Endometrium (tissue), 2 donors: ENCODE data around the gene FKBP1A.
"Not testable (repeated sequence)": the region's sequence is repeated elsewhere in the genome, so short reads cannot be mapped to it uniquely, and the experiment has no call there.

Source experiments
- FAIRE-seq: peaks from 2 replicates; lab custom pipeline; 2012; peaks lifted over from hg19 to GRCh38; lab: Jason Lieb, UNC
- donor health status: control.
- donor health status: control.

The FKBP1A gene

DNA sequence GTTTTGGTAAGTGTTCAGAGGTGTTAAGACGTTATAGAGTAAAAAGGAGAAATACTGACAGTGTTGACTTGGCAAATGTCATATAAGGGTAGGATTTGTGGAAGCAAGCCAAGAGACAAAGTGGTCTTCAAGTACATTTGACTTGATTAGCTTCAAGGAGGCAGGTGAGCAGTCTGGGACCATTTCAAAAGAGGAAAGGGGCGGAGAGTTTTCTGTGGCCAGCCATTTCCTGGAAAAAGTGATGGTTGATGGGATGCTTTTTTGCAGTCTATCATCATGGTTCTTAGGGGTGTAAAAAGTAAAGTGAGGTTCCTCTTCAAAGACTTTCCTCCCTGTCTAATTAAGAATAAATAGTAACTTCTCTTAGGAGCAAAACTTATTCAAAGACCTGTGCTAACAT is 28.7 kb downstream of the FKBP1A start:
- FAIRE-seq, result no peak

DNA sequence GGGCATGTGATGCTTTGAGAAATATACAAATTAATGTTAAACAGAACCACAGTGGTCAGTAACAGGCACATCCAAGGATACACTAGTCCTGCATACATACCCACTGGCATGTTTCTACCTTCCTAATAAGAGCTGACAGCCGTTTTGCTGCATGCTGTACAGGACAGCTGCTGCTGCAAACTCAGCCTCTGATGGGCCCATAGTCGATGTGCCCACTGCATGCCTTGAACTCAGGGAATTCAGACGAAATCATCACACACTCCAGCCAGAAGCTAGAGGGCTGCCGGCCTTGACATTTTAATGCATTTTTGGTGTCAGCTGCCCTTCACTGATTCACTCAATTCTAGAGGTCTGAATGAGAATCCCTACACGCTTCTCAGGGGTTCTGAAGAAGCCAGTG is 29.3 kb downstream of the FKBP1A start:
- no peak for FAIRE-seq

DNA sequence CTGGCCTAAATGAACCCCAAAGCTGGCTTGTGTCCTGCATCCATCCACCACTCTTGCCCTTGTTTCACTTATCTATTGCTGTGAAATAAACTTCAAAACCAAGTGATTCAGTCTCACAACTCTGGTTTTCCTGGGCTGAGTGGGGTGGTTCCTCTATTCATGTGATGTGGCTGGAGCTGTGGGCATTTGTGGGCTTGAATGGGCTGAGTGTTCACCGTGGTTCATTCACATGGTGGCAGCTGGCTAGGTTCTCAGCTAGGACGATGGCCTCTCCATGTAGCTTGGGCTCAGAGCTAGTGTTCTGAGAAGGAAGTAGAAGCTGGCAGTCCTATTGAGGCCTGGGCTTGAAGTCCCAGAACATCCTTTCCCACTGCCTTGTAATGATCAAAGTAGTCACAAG is 30.4 kb downstream of the FKBP1A start:
- FAIRE-seq, result no peak

DNA sequence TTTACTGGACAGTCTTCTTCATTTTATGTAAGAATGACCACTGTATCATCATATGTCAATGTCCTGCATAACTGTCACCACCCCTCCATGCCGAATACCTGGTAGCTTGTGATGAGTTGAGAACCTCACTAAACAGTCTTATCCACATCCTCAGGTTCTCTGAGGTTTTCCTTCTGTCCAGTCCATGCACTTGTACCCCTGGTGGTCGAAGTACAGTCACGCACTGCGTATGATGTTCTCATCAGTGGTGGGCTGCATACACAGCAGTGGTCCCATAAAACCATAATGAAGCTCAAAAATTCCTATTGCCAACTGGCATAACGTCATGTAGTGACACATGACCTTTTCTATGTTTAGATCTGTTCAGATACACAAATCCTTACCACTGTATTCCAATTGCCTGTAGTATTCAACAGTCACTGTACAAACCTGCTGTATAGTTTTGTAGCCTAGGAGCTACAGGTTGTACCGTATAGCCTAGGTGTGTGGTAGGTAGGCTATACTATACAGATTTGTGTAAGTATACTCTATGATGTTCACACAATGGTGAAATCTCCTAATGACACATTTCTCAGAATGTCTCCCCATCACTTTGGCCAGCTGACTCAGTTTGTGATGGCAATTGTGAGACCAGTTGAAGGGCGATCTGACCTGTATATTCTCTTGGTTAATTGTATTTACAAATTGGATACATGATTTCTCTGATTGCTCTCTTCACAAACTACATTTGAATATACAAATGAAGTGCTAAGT is 32.6 kb downstream of the FKBP1A start:
- FAIRE-seq, result no peak

DNA sequence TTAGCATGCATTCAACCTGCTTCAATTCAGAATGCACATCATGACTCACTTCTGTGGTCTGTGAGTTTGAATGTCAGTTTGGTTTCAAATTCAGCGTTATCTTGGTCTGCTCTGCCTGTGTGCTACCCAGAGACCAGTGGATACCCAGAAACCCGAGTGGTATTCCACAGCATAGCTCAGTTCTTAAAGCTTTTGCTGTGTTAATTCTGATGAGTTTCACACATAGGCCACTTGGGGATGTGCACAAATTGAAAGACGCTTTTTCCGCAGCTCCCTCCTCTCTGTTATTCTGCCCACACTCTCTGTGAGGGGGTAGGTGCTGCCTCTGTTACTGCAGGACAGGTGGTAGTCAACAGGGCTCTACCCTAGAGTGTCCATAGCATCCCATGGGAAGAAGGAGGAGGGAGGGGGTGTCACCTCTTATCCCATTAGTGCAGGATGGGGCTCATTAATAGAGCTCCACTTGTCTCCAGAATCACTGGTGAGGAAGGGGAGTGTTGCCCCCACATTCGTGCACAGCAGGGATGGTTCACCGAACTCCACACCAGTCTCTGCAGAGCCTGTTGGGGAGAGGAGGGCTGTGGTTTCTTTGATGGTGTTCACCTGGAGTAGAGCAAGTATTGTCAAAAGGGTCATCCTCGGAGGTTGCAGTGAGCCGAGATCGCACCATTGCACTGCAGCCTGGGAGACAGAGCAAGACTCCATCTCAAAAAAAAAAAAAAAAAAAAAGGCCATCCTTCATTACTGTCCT is 34.8 kb downstream of the FKBP1A start:
- no peak for FAIRE-seq

DNA sequence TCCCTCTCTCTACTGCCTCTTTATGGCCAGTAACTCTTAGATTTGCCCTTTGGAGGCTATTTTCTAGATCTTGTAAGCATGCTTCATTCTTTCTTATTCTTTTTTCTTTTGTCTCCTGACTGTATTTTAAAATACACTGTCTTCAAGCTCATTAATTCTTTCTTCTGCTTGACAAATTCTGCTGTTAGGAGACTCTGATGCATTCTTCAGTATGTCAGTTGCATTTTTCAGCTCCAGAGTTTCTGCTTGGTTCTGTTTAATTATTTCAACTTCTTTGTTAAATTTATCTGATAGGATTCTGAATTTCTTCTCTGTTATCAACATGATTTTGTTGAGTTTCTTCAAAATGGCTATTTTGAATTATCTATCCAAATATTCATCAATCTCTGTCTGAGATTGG is 38.9 kb downstream of the FKBP1A start:
- no peak for FAIRE-seq

DNA sequence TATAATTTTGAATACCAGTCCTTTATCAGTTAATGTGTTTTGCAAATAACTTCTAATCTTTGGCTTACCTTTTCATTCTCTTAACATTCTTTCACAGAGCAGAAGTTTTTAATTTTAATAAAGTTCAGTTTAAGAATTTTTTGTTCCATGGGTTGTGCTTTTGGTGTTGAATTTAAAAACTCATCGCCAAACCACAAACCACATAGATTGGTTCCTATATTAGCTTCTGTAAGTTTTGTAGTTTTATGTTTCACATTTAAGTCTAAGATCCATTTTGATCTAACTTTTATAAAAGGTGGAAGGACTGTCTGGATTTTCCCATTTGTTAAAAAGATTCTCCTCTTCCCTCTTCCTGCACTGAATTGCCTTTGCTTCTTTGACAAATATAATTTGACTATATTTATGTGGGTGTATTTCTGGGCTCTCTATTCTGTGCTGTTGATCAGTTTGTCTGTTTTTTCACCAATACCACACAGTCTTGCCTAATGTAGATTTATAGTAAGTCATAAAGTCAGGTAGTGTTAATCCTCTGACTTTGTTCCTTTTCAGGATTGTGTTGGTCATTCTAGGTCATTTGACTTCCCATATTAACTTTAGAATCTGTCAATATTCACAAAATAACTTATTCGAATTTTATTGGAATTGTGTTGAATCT is 46.4 kb downstream of the FKBP1A start:
- FAIRE-seq, result no peak

DNA sequence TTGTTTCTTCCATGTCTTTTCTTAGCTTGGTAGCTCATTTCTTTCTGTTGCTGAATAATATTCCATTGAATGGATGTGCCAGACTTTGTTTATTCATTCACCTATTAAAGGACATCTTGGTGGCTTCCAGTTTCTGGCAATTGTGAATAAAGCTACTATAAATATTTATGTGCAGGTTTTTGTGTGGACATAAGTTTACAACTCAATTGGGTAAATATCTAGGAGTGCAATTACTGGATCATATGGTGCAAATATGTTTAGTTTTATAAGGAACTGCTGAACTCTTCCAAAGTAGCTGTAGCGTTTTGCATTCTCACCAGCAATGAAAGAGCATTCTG is 47.1 kb downstream of the FKBP1A start:
- FAIRE-seq, result no peak

DNA sequence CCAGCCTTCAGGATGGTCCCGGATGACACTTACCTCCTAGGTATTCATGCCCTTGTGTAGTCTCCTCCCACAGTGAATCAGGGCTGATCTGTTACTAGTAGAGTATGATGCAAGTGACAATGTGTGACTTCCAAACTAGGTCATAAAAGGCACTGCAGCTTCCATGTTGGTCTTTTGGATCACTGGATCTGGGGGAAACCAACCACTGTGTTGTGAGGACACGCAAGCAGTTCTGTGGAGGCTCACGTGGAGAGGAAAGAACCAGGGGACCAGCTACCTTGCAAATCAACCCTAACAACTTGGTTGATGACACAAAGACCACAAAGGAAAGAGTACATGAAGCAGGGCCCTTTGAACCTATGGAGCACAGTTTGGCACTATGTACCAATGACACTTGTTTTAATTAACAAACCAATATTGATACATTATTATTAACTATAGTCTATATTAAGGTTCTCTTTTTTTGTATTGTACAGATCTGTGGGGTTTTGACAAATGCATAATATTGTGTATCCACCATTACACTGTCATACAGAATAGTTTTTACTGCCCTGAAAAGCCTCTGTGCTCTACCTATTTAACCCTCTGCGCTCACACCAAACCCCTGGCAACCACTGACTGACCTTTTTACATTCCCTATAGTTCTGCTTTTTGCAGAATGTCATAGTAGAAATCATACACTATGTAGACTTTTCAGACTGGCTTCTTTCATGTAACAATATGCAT is 47.7 kb downstream of the FKBP1A start:
- no peak for FAIRE-seq

DNA sequence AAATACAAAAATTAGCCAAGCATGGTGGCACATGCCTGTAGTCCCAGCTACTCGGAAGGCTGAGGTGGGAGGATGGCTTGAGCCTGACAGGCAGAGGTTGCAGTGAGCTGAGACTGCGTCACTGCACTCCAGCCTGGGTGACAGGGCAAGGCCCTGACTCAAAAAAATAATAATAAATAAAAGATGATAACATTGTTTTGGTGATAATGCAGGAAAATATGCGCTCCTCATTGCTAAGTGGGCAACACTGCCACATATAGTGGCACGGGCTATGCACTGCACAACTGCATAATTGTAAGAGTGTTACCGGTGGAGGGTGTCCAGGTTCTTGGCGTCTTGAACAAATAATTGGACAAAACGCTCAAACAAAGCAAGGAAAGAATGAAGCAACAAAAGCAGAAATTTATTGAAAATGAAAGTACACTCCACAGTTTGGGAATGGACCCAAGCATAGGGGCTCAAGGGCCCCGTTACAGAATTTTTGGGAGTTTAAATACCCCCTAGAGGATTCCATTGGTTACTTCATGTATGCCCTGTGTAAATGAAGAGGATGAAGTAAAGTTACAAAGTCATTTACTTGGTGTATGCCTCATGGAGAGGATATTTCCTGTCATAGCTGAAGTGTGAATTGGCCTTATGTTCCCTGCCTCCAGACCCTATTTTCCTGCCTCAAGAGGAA is 49.3 kb downstream of the FKBP1A start:
- FAIRE-seq, result not testable (repeated sequence)

DNA sequence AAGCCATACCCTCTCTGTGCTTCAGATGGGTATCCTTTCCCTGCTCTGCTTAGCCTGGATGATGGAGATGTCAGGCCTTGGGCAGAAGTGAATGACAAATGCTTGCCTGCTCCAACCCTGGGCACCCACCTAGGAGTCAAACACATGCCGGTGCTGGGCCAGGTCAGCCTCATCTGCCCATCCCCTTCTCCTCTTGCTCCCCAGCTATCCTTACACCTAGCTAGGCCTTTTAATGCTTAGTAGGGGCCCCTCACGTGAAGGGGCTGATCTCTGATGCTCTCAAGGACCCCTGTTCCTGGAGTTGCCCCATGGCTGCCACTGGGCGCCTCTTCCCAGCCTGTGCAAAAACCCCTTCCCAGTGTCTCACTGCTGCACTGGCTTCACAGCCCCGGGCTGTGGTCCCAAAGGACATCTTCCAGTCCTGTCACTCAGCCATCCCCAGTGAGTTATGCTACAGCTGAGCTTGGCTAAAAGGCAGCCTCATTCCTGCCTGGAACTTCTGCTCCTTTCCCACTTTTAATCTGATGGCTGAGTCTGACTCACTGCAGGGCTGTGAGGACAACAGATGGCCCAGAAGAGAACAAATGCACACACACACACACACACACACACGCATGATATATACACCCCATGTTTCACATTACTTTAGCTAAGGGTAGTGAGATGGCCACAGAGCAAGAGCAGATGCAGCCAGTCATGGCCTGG is 51.1 kb downstream of the FKBP1A start:
- no peak for FAIRE-seq

DNA sequence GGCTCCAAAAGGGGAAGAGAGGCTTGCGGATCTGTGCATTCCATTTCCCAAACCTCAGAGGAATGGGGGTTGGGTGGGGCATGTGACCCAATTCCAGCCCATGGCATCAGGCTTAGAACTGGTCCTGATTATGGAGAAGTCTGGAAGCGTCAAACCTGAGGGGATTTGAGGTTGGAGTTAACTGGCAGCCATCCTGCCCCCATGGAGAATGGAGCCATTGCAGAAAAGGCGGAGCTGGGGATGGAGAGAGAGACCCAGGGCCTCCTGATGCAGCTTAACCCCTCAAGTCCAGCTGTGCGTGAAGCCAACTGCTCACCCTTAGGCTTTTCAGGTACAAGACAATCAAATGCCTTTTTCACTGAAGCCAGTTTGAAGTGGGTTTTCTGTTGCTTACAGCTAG is 54.1 kb downstream of the FKBP1A start:
- FAIRE-seq, result no peak

DNA sequence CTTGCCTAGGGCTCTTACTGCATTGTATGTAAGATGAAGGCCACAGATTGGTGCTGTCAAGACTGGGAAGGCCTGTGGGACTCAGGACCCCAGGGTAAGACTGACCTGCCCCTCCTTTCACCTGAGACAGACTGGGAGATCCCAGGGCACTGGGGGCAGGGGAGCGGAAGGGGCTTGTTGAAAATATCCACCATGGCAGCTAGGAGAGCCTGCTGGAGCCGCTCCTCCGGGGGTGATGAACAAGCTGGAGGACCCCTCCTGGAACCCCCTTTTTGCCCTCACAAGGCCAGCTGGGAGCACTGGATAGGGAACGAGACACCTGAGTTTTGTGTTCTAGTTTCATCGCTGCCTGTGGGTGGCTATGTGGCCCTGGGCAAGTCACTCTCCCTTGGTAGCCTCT is 54.8 kb downstream of the FKBP1A start:
- no peak for FAIRE-seq

DNA sequence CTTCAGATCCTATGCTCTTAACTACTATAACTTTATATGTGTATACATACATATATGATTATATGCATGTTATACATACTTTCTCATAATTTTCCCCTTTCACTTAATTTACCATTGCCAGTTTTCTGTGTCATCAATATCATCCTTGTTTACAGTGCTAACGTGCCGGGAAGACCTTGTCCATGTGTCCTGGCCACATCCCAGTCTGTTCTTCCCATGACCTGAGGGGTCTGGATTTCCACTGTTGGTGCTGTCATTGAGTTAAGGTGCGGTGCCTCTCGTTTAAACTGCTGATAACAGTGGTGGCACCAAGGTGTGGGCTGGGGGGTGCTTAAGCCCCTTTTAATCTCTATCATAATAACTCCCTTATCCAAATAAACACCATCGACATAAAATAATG is 55.4 kb downstream of the FKBP1A start:
- FAIRE-seq, result no peak

DNA sequence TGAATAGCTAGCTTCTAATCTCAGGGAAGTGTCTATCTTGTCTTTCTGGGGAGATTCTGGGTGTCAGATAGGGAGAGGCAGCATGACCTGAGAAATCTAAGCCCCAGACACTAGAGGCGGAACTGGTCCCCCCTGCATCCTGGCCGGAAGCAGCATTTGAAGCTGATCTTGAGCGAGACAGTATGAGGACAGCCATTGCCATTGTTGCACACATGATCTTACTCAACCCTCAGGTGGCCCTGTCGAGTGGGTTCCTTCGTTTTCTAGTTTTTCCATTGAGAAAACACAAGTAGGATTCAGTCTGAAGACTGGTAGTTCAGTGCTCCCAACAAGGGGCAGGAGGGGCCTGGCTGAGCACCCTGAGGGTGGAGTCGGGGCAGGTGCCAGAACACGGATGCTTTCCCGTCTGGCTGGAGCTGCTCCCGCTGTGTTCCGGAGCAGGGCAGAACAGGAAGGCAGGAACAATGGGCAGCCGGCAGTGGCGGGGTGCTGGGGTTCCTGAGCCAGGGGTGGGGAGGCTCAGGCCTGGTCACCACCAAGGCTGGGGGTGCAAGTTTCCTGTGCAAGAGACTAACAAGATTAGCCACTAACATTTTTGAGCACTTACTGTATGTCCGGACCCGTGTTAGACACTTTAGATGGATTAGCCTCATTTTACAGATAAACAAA is 56.0 kb downstream of the FKBP1A start:
- FAIRE-seq, result no peak

DNA sequence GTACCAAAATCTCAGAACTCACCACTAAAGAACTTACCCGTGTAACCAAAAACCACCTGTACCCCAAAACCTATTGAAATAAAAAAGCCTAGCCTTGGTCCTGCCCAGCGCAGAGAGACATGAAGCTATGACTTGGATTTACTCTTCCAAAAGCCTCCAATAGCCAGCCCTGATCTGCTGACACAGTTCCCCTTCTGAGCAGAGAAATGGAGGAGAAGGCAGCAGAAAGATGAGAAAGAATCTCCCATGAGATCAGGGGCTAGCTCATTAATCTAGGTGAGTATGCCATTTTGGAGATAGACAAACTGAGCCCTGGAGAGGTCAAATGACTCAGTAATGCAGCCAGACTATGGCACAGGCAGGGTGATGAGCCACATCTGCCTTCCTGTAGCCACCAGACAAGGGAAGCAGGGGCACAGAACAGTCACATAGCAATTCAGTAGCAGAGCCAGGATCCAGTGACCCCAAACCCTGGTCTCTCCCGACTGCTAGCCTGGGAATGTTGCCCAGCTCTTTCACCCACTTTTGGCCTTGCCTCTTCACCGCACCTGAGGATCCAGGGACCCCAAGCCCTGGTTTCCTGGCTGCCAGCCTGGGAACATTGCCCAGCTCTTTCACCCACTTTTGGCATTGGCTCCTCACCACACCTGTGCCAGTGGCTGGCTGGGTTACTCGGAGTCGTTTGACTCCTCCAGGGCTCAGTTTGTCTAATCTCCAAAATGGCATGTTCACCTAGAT is 56.7 kb downstream of the FKBP1A start:
- FAIRE-seq, result no peak

DNA sequence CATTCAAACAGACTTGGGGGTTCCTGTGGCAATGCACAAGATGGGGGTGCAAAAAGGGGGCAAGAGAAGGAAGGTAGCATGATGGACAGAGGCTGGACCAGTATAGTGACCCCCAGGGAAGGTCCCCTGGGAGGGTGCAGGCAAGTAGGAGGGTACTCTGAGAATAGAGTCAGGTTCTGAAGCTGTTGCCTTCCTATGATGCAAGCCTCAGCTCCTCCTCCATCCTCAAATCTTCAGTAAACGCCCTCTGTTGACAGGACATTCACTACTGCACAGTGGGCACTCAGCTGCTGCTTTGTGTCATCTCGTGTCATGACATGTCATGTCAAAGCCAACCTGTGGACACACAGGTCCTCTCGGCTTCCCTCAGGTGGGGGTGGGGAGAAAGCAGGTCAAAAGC is 58.1 kb downstream of the FKBP1A start:
- no peak for FAIRE-seq

DNA sequence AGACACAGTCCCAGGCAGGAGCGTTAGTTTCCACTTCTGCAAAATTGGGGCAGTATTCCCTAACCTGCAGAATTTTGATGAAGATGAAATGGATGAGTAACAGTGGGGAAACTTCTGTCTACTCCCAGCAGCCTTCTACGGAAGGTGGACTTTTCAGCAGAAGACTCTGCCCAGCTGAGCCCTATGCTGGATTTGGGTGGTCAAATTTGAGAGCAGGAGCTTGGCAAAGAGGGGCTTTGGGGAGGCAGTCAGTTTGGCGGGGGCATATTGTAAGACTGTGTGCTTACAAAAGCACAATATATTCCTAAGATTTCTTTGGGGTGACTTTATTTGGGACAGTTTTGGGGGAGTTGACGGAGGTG is 58.5 kb downstream of the FKBP1A start:
- FAIRE-seq, result no peak

DNA sequence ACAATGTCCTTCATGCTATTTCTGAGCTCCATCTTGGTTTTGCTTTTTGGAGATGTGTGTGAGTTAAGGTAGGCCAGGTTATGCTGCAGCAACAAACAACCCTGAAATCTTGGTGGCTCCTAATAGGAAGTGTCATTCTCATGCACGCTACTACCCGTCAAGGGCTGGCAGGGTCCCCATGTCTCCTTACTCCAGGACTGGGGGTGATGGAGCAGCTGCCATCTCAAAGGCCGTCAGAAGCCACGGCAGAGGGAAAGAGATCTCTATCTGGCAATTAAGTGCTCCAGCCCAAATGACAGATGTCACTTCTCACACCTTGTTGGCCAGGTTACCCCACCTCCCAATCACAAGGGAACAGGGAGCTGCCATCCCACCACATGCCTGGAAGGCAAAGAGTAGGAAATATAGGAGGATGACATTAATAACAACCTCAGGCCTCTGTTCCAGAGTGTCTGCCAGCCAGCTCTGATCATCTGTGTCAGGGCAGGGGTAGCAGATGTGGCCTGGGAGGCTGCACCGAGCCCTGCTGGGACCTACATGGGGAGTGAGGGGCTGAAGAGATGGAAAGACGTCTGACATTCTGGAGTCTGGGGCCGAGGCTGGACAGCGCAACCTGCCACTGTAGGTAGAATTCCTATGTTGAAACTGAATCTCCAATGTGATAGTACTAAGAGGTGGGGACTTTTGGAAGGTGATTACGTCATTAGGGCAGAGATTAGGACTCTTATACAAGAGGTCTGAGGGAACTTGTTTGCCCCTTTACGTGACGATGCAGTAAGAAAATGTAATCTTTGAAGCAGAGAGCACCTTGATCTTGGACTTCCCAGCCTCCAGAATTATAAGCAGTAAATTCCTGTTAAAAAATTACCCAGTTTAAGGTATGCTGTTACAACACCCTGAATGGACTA is 59.1 kb downstream of the FKBP1A start:
- FAIRE-seq, result no peak
